GM12891 (cell line): ENCODE data around the gene GRM8.

Experiments
- DNase-seq: peaks from one replicate; pipeline ENCODE4 v3.0.0; 2011; ENCODE audit warnings: low spot score; ENCODE audit not compliant: insufficient read length
- FAIRE-seq: peaks from 2 replicates; lab custom pipeline; 2011; peaks lifted over from hg19 to GRCh38; lab: Jason Lieb, UNC
- PAX5 ChIP-seq: IDR thresholded peaks from 2 replicates; pipeline ENCODE4 v1.6.1; 2011; ENCODE audit warnings: low read length, moderate library complexity, mild to moderate bottlenecking; ENCODE audit not compliant: insufficient read depth, severe bottlenecking
- POLR2A ChIP-seq: IDR thresholded peaks from 2 replicates; pipeline ENCODE4 v1.6.1; 2011; ENCODE audit warnings: low read depth, low read length, control low read depth
- POLR2AphosphoS5 ChIP-seq: IDR thresholded peaks from 2 replicates; pipeline ENCODE4 v1.6.1; 2011; ENCODE audit warnings: low read depth, low read length, control low read depth
- POU2F2 ChIP-seq: IDR thresholded peaks from 2 replicates; pipeline ENCODE4 v1.6.1; 2011; ENCODE audit warnings: low read depth, mild to moderate bottlenecking, control low read depth, low read length, moderate library complexity
- SPI1 ChIP-seq: IDR thresholded peaks from 2 replicates; pipeline ENCODE4 v1.6.1; 2011; ENCODE audit warnings: low read depth, low read length, control low read depth
- TAF1 ChIP-seq: IDR thresholded peaks from 2 replicates; pipeline ENCODE4 v1.6.1; 2011; ENCODE audit warnings: low read depth, low read length, control low read depth

The GRM8 gene

GRCh38 chr7:126658684-126659083 is 594.1 kb downstream of the GRM8 start:
- DNase-seq: no peak
- no peak for TF ChIP-seq POU2F2
- FAIRE-seq: no peak

GRCh38 chr7:126657599-126658358 is 595.0 kb downstream of the GRM8 start:
- DNase-seq (no peak), FAIRE-seq (no peak)
- TF ChIP-seq TAF1: no peak
- no peak for TF ChIP-seq POLR2A
- no peak for TF ChIP-seq PAX5
- TF ChIP-seq POLR2AphosphoS5: no peak
- no peak for TF ChIP-seq POU2F2
- no peak for TF ChIP-seq SPI1

GRCh38 chr7:126657137-126657536 is 595.6 kb downstream of the GRM8 start:
- DNase-seq (no peak), FAIRE-seq (no peak)
- TF ChIP-seq TAF1: no peak
- TF ChIP-seq POLR2A: no peak
- TF ChIP-seq POU2F2: no peak
- no peak for TF ChIP-seq SPI1
- TF ChIP-seq PAX5: no peak
- TF ChIP-seq POLR2AphosphoS5: no peak

GRCh38 chr7:126656165-126656564 is 596.6 kb downstream of the GRM8 start:
- DNase-seq (no peak), FAIRE-seq (peak; percentile 47)
- no peak for TF ChIP-seq TAF1
- TF ChIP-seq POLR2A: no peak
- TF ChIP-seq PAX5: no peak
- no peak for TF ChIP-seq SPI1
- TF ChIP-seq POLR2AphosphoS5: no peak
- no peak for TF ChIP-seq POU2F2

- DNase-seq: no peak
- TF ChIP-seq PAX5: no peak
- no peak for FAIRE-seq
Measured at GRCh38 chr7:126637538-126637937, 615.2 kb downstream of the GRM8 start.

- TF ChIP-seq TAF1 (no peak), PAX5 (no peak), POLR2A (no peak), SPI1 (no peak), POU2F2 (no peak), POLR2AphosphoS5 (no peak)
- DNase-seq (no peak), FAIRE-seq (no peak)
Measured at GRCh38 chr7:126635545-126635944, 617.2 kb downstream of the GRM8 start.

GRCh38 chr7:126608339-126608776 is 644.4 kb downstream of the GRM8 start:
- FAIRE-seq (no peak), DNase-seq (no peak)
- TF ChIP-seq SPI1: no peak
- TF ChIP-seq POU2F2: no peak
- TF ChIP-seq POLR2AphosphoS5: no peak
- no peak for TF ChIP-seq POLR2A
- no peak for TF ChIP-seq TAF1
- TF ChIP-seq PAX5: no peak

- FAIRE-seq (no peak), DNase-seq (no peak)
- TF ChIP-seq TAF1 (no peak), POU2F2 (no peak), POLR2A (no peak), POLR2AphosphoS5 (no peak), PAX5 (no peak), SPI1 (no peak)
Measured at GRCh38 chr7:126606331-126606730, 646.4 kb downstream of the GRM8 start.

- DNase-seq (no peak), FAIRE-seq (no peak)
- TF ChIP-seq SPI1: no peak
- TF ChIP-seq POU2F2: no peak
Measured at GRCh38 chr7:126605553-126605952, 647.2 kb downstream of the GRM8 start.

- no peak for TF ChIP-seq TAF1
- no peak for TF ChIP-seq POLR2A
- no peak for TF ChIP-seq SPI1
- no peak for TF ChIP-seq POLR2AphosphoS5
- TF ChIP-seq PAX5: no peak
- no peak for TF ChIP-seq POU2F2
- no peak for DNase-seq
- FAIRE-seq: no peak
Measured at GRCh38 chr7:126605056-126605455, 647.7 kb downstream of the GRM8 start.
